ENCODE data around the gene AFAP1L2. TPM values are rescaled to one million over a fixed set of nuclear protein-coding genes. Genes with fewer than 3 reads are reported as not detected.

The AFAP1L2 gene
- total and polyA plus RNA-seq, 2 donors (not counting 1 experiment from before 2014, with no cell fraction given), result 4.7 to 4.9 TPM

DNA sequence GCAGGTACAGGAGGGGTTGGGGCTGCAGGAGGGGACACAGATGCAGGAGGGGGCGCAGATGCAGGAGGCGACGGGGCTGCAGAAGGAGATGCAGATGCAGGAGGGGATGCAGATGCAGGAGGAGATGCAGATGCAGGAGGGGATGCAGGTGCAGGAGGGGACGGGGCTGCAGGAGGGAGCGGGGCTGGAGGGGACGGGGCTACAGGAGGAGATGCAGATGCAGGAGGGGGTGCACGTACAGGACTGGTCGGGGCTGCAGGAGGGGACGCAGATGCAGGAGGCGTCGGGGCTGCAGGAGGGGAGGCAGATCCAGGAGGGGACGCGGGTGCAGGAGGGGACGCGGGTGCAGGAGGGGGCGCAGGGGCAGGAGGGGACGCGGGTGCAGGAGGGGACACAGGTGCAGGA lies 98.8 kb downstream of the AFAP1L2 start:
- H3K36me3 ChIP-seq (replicated peaks in 1 of 2; ENCODE audit: control extremely low read depth in 1 of 2, control insufficient read depth in 1 of 2, extremely low read depth in 1 of 2, insufficient read depth in 2 of 2, low read length in 1 of 2), result peaks cover 0 to 2% of the 10 kb centered on the region in 2 experiments
- H4K20me1 ChIP-seq (ENCODE audit: control insufficient read depth, insufficient read depth, low read length, poor library complexity, severe bottlenecking), result no peaks in the 10 kb centered on the region
- H2AFZ ChIP-seq (ENCODE audit: insufficient read depth, low read depth, low read length, poor library complexity, severe bottlenecking), result peak overlapping the region; percentile 99
- no peak for TF ChIP-seq EZH2 (IDR thresholded peaks at IDR 0.05; ENCODE audit: borderline replicate concordance, insufficient read depth, low read depth, low read length, poor library complexity, severe bottlenecking)
- TF ChIP-seq, protein P1, sequence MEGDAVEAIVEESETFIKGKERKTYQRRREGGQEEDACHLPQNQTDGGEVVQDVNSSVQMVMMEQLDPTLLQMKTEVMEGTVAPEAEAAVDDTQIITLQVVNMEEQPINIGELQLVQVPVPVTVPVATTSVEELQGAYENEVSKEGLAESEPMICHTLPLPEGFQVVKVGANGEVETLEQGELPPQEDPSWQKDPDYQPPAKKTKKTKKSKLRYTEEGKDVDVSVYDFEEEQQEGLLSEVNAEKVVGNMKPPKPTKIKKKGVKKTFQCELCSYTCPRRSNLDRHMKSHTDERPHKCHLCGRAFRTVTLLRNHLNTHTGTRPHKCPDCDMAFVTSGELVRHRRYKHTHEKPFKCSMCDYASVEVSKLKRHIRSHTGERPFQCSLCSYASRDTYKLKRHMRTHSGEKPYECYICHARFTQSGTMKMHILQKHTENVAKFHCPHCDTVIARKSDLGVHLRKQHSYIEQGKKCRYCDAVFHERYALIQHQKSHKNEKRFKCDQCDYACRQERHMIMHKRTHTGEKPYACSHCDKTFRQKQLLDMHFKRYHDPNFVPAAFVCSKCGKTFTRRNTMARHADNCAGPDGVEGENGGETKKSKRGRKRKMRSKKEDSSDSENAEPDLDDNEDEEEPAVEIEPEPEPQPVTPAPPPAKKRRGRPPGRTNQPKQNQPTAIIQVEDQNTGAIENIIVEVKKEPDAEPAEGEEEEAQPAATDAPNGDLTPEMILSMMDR (IDR thresholded peaks at IDR 0.05), result no peak
- ChIA-PET CTCF (interaction anchor here (1.7 kb wide), 1 partner anchor 17 kb away, joined by 3 read pairs; no protein-coding TSS in a partner anchor), POLR2A (no interaction called here)
- no peaks in the 10 kb centered on the region for H3K27me3 Mint-ChIP-seq
- H3K27ac ChIP-seq (ENCODE audit: low read length in 2 of 2), result no peak overlapping the region
- WGBS (ENCODE audit: insufficient coverage), result 99% methylated on average over 8 of the region's 18 CpGs
- H3K79me2 ChIP-seq (ENCODE audit: control insufficient read depth, insufficient read depth, low read length), result no peaks in the 10 kb centered on the region
- DNase-seq (no peak), ATAC-seq (ENCODE audit: low read depth) (no peak)
- H3K27ac Mint-ChIP-seq, result no peak overlapping the region
- intact Hi-C loops (cut with micrococcal nuclease), result loop anchor here (2.0 to 10.0 kb wide), 2 partner anchors 129 to 389 kb away; no protein-coding TSS in a partner anchor
- H3K9me3 Mint-ChIP-seq (ENCODE audit: insufficient read depth), result no peaks in the 10 kb centered on the region
- peak overlapping the region; percentile 91 for H3K4me3 Mint-ChIP-seq
- H3K4me1 ChIP-seq (ENCODE audit: control insufficient read depth in 2 of 2, insufficient read depth in 2 of 2, low read length in 2 of 2), result peaks cover 0 to 10% of the 10 kb centered on the region in 2 donors
- H3K4me3 ChIP-seq (ENCODE audit: control extremely low read depth in 1 of 5, extremely low read depth in 1 of 5, insufficient read depth in 1 of 5, low read depth in 2 of 5, low read length in 4 of 5), result no peak overlapping the region
- H3K9me3 ChIP-seq (ENCODE audit: control extremely low read depth in 1 of 3, control insufficient read depth in 2 of 3, insufficient read depth in 1 of 3, low read length in 2 of 3), result no peaks in the 10 kb centered on the region
- H3K9ac ChIP-seq (ENCODE audit: low read length), result no peak overlapping the region
- peak overlapping the region; percentile 97 for H3K4me2 ChIP-seq (replicated peaks; ENCODE audit: low read depth, low read length, poor library complexity, severe bottlenecking)
- H3K27me3 ChIP-seq (replicated peaks in 1 of 4; ENCODE audit: control extremely low read depth in 1 of 4, control insufficient read depth in 3 of 4, insufficient read depth in 4 of 4, low read length in 3 of 4), result no peaks in the 10 kb centered on the region
- H3K4me1 Mint-ChIP-seq, result peaks cover 13% of the 10 kb centered on the region
